GM12878 (cell line): Measurements from ENCODE around the gene OTOF. TPM values are rescaled to one million over a fixed set of nuclear protein-coding genes. Genes with fewer than 3 reads are reported as not detected.

ENCODE experiments used
- ATAC-seq: fragments of 200-7000 bp; cut with Tn5 transposase; 3 replicates; pipeline ENCODE4 v1.9.1; 2020; ENCODE audit warnings: mild to moderate bottlenecking, moderate library complexity
- BruUV-seq: library from RNA; stranded (reverse); fragments of 400-500 nt; replicated peaks from 2 replicates; lab custom pipeline; 2021; lab: Mats Ljungman, UMichigan
- CTCF ChIA-PET: fragments of 300-600 bp; sonication (Branson Sonifier 250); formaldehyde crosslinking; extraction: SDS; loops from one replicate; lab custom pipeline; 2021; ENCODE audit warnings: inconsistent platforms; lab: Yijun Ruan, JAX
- POLR2A ChIA-PET: fragments of 350-600 bp; formaldehyde crosslinking; extraction: SDS; loops from one replicate; lab custom pipeline; 2021; ENCODE audit warnings: inconsistent platforms; lab: Charles Lee
- RAD21 ChIA-PET: fragments of 300-600 bp; sonication (Branson Sonifier 250); formaldehyde crosslinking; loops from one replicate; lab custom pipeline; 2023; ENCODE audit warnings: antibody characterized with exemption; ENCODE audit not compliant: unreplicated experiment; lab: Charles Lee
- SMC1A ChIA-PET: fragments of 300-600 bp; sonication (Branson Sonifier 250); formaldehyde crosslinking; loops from one replicate; lab custom pipeline; 2023; ENCODE audit not compliant: unreplicated experiment, uncharacterized antibody; lab: Charles Lee
- DNase-seq: peaks from one replicate; pipeline ENCODE4 v3.0.0-alpha.2; 2011; ENCODE audit warnings: low read depth, low spot score
- FAIRE-seq: peaks from 3 replicates; lab custom pipeline; 2011; peaks lifted over from hg19 to GRCh38; lab: Jason Lieb, UNC
- H2AFZ ChIP-seq: 2 replicates; pipeline ENCODE4 v1.6.0; 2011; ENCODE audit warnings: low read depth, low read length, control low read depth; ENCODE audit not compliant: control insufficient read depth
- H3K27ac ChIP-seq: 2 replicates; pipeline ENCODE4 v1.5.1; 2011; ENCODE audit warnings: control low read depth; ENCODE audit not compliant: control insufficient read depth, insufficient read depth
- H3K27me3 ChIP-seq, 2 experiments: replicated peaks in 1 of 2; 2 replicates each; pipeline versions ENCODE4 v1.6.0 to v1.6.1; 2011; ENCODE audit warnings: low read length in 1 of 2; ENCODE audit not compliant: control insufficient read depth in 2 of 2, insufficient read depth in 2 of 2
- H3K36me3 ChIP-seq, 2 experiments: 2 replicates each; pipeline ENCODE4 v1.5.1; 2011; ENCODE audit warnings: low read length in 1 of 2; ENCODE audit not compliant: control insufficient read depth in 2 of 2, insufficient read depth in 2 of 2
- H3K4me1 ChIP-seq: 2 replicates; pipeline ENCODE4 v1.6.1; 2011; ENCODE audit warnings: mild to moderate bottlenecking, low read length, moderate library complexity, mixed read lengths; ENCODE audit not compliant: control insufficient read depth, insufficient read depth
- H3K4me2 ChIP-seq: 2 replicates; pipeline ENCODE4 v1.6.0; 2011; ENCODE audit warnings: control low read depth; ENCODE audit not compliant: control insufficient read depth, insufficient read depth
- H3K4me3 ChIP-seq: fragments of 200-600 bp; sonication (generic); 2 replicates; pipeline ENCODE4 v1.5.1; 2016
- H3K79me2 ChIP-seq: 2 replicates; pipeline ENCODE4 v1.6.0; 2011; ENCODE audit warnings: low read length; ENCODE audit not compliant: control insufficient read depth, insufficient read depth
- H3K9ac ChIP-seq: 2 replicates; pipeline ENCODE4 v1.8.0; 2011; ENCODE audit warnings: low read length, control low read depth, mixed read lengths; ENCODE audit not compliant: control insufficient read depth, insufficient read depth
- H3K9me3 ChIP-seq: replicated peaks from 3 replicates; pipeline ENCODE4 v1.5.1; 2011; ENCODE audit warnings: mild to moderate bottlenecking, low read length; ENCODE audit not compliant: control insufficient read depth, insufficient read depth
- H4K20me1 ChIP-seq: 2 replicates; pipeline ENCODE4 v1.6.0; 2011; ENCODE audit not compliant: control insufficient read depth, insufficient read depth
- BCL3 ChIP-seq: IDR thresholded peaks from 2 replicates; pipeline ENCODE4 v1.6.1; 2011; ENCODE audit warnings: borderline replicate concordance, low read depth, mild to moderate bottlenecking, moderate library complexity, low read length; ENCODE audit not compliant: insufficient read depth, poor library complexity, severe bottlenecking
- CEBPB ChIP-seq, 2 experiments: fragments of 150-350 bp in 1 of 2; IDR thresholded peaks; 2 replicates each; pipeline ENCODE4 v1.6.1; 2012 to 2014; ENCODE audit warnings: low read depth in 2 of 2, low read length in 2 of 2, borderline replicate concordance in 1 of 2, inconsistent platforms in 1 of 2
- MEF2B ChIP-seq: fragments of 450-650 bp; IDR thresholded peaks from 2 replicates; pipeline ENCODE4 v1.6.1; 2018; ENCODE audit warnings: mild to moderate bottlenecking, moderate library complexity; ENCODE audit not compliant: partially characterized antibody, poor library complexity, severe bottlenecking
- MTA3 ChIP-seq: IDR thresholded peaks from 2 replicates; pipeline ENCODE4 v1.6.1; 2012; ENCODE audit warnings: low read length, inconsistent platforms, borderline replicate concordance
- NR2C2 ChIP-seq: IDR thresholded peaks from 2 replicates; pipeline ENCODE4 v1.6.1; 2011; ENCODE audit warnings: borderline replicate concordance, low read depth; ENCODE audit not compliant: control insufficient read depth, insufficient read length
- PML ChIP-seq: IDR thresholded peaks from 2 replicates; pipeline ENCODE4 v1.6.1; 2012; ENCODE audit warnings: low read length, inconsistent platforms
- SMC3 ChIP-seq: IDR thresholded peaks from 2 replicates; pipeline ENCODE4 v1.6.1; 2011; ENCODE audit warnings: low read length, improper control_type of control experiment, borderline replicate concordance
- TCF3 ChIP-seq: IDR thresholded peaks from 2 replicates; pipeline ENCODE4 v1.6.1; 2012; ENCODE audit warnings: low read depth, mild to moderate bottlenecking, low read length, borderline replicate concordance; ENCODE audit not compliant: insufficient read depth
- ZNF592 ChIP-seq: fragments of 450-650 bp; IDR thresholded peaks from 2 replicates; pipeline ENCODE4 v1.6.1; 2017; ENCODE audit warnings: mild to moderate bottlenecking, moderate library complexity
- WGBS: methylation state at CpG from one replicate; pipeline ENCODE4 v1.1.6; 2016; ENCODE audit warnings: low lambda C conversion rate; ENCODE audit not compliant: insufficient replicate concordance, insufficient coverage; ENCODE audit errors: missing lambda C conversion rate; 5-methylcytosine and 5-hydroxymethylcytosine counted together
- in situ Hi-C: fragments of 300-500 bp; cut with MboI; formaldehyde crosslinking; loops from 9 replicates; pipeline ENCODE4 v1.14.3; 2018; ENCODE audit warnings: mixed read lengths
- intact Hi-C: fragments of 100-400 bp; cut with micrococcal nuclease; formaldehyde crosslinking; loops from one replicate; pipeline ENCODE4 v1.14.2; 2022; ENCODE audit not compliant: unreplicated experiment
- polyA plus RNA-seq, 11 experiments: library from polyadenylated mRNA; depleted of rRNA in 4 of 11; unstranded in 6 of 11; stranded (reverse) in 5 of 11; fragments of >200 nt; fragmentation: Nextera tagmentation in 4 of 11; fragmentation: Illumina TruSeq in 1 of 11; extraction: Ambion mirVana in 4 of 11; extraction: Trizol in 1 of 11; gene quantifications; 1 replicate in 1 of 11; 2 replicates in 10 of 11; pipeline versions ENCODE4 v1.2.1 to v1.2.3, GENCODE V29; 2011 to 2016; ENCODE audit warnings: inconsistent platforms in 2 of 11, missing spikeins in 2 of 11, low read depth in 1 of 11
- total RNA-seq, 4 experiments: library from RNA; depleted of rRNA in 3 of 4; stranded (reverse); fragments of >200 nt in 3 of 4; fragmentation: Illumina TruSeq in 1 of 4; extraction: Trizol in 1 of 4; gene quantifications; 2 replicates each; pipeline versions ENCODE4 v1.2.1 to v1.2.3, GENCODE V29; 2013 to 2021
- TF ChIP-seq, protein P1 (sequence below): IDR thresholded peaks from 2 replicates; pipeline ENCODE4 v1.6.1; 2012; ENCODE audit warnings: low read length, inconsistent platforms

Gene OTOF
- total and polyA plus RNA-seq, 10 of the 15 experiments (the other 5 are each of a cell fraction or from before 2014, with no cell fraction given), result under 0.01 to 0.31 (median 0.07) TPM; not detected in 6

- TF ChIP-seq MEF2B, result no peak
- no peak for TF ChIP-seq MTA3
- TF ChIP-seq TCF3, result no peak
- no peak for TF ChIP-seq SMC3
- no peak for TF ChIP-seq CEBPB (IDR thresholded peaks at IDR 0.05; ENCODE audit: borderline replicate concordance in 1 of 2, low read depth in 2 of 2, low read length in 2 of 2)
These were observed 4.9 kb downstream of the OTOF start (continued) for GRCh38 chr2:26472821-26473655.

GRCh38 chr2:26471766-26472706 is 5.9 kb downstream of the OTOF start:
- WGBS, result 84% methylated on average over 25 of the region's 25 CpGs
- FAIRE-seq (peak; percentile 7), ATAC-seq (no peak), DNase-seq (no peak)
- no peak overlapping the region for H3K9ac ChIP-seq
- in situ Hi-C loops, result no loop called here
- no peak overlapping the region for H2AFZ ChIP-seq
- no peak overlapping the region for H3K4me2 ChIP-seq
- no peaks in the 10 kb centered on the region for H4K20me1 ChIP-seq
- no peaks in the 10 kb centered on the region for H3K27me3 ChIP-seq
- ChIA-PET CTCF (no interaction called here), SMC1A (no interaction called here), RAD21 (no interaction called here), POLR2A (no interaction called here)
- H3K27ac ChIP-seq, result no peak overlapping the region
- no peak overlapping the region for H3K4me3 ChIP-seq
- H3K79me2 ChIP-seq, result no peaks in the 10 kb centered on the region
- no TSS peak for BruUV-seq
- intact Hi-C loops, result no loop called here
- peaks cover 3% of the 10 kb centered on the region; the same call in 1 of the 3 replicates for H3K9me3 ChIP-seq
- no peaks in the 10 kb centered on the region for H3K4me1 ChIP-seq
- H3K36me3 ChIP-seq, result no peaks in the 10 kb centered on the region
- peak; percentile 48 for TF ChIP-seq NR2C2
- no peak for TF ChIP-seq ZNF592
- peak; percentile 20 for TF ChIP-seq BCL3
- no peak for TF ChIP-seq PML
- TF ChIP-seq, protein P1, sequence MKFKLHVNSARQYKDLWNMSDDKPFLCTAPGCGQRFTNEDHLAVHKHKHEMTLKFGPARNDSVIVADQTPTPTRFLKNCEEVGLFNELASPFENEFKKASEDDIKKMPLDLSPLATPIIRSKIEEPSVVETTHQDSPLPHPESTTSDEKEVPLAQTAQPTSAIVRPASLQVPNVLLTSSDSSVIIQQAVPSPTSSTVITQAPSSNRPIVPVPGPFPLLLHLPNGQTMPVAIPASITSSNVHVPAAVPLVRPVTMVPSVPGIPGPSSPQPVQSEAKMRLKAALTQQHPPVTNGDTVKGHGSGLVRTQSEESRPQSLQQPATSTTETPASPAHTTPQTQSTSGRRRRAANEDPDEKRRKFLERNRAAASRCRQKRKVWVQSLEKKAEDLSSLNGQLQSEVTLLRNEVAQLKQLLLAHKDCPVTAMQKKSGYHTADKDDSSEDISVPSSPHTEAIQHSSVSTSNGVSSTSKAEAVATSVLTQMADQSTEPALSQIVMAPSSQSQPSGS, result no peak
